ENCODE data around the gene SYNE1.

DNA sequence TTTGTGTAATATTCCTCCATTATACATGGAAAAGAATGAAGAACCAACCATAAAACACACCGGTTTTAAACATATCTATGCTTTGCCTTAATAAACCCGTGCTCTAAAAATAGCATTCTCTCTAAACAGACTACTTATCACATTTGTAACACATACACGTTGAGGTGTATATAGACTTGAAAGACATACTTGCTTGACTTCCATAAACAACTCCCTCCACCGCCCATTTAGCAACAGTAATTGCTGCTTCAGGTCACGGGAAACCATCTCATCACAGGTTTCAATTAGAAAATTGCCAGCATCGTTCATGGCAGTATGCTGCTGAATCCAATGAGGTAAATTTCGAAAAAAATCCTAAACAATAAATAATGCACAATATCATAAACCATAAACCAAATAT lies 174.0 kb downstream of the SYNE1 start:
- no peak for TF ChIP-seq YY1 (IDR thresholded peaks at IDR 0.05; ENCODE audit: insufficient read depth, insufficient read length)
- no peak for TF ChIP-seq ZNF274 (IDR thresholded peaks at IDR 0.05; ENCODE audit: low read depth, low read length)
- no peak for TF ChIP-seq SUZ12 (IDR thresholded peaks at IDR 0.05; ENCODE audit: extremely low read depth, insufficient read depth, insufficient read length)
